LNCAP (cell line): ENCODE data around the gene HDAC9.

ENCODE experiments used
- CTCF ChIP-seq: fragments of 450-650 bp; IDR thresholded peaks from 2 replicates; pipeline ENCODE4 v1.5.1; 2017; ENCODE audit warnings: mild to moderate bottlenecking

The HDAC9 gene

GRCh38 chr7:18754766-18755165 is 259.2 kb downstream of the HDAC9 start:
- TF ChIP-seq CTCF, result peak; percentile 35

- no peak for TF ChIP-seq CTCF
Measured at GRCh38 chr7:18755793-18756192, 260.2 kb downstream of the HDAC9 start.

- no peak for TF ChIP-seq CTCF
Measured at GRCh38 chr7:18756378-18757050, 261.0 kb downstream of the HDAC9 start.

- TF ChIP-seq CTCF, result no peak
Measured at GRCh38 chr7:18760046-18760445, 264.5 kb downstream of the HDAC9 start.

GRCh38 chr7:18760631-18761445 is 265.3 kb downstream of the HDAC9 start:
- TF ChIP-seq CTCF, result no peak

- no peak for TF ChIP-seq CTCF
Measured at GRCh38 chr7:18762189-18762588, 266.6 kb downstream of the HDAC9 start.

- TF ChIP-seq CTCF, result no peak
Measured at GRCh38 chr7:18768256-18768655, 272.7 kb downstream of the HDAC9 start.
